NCI-H524 (cell line): ENCODE results near the gene CNTFR.

Source experiments
- DNase-seq, 2 experiments: peaks; one replicate each; lab custom pipeline; 2025; lab: John Stamatoyannopoulos, UW

CNTFR gene

DNA sequence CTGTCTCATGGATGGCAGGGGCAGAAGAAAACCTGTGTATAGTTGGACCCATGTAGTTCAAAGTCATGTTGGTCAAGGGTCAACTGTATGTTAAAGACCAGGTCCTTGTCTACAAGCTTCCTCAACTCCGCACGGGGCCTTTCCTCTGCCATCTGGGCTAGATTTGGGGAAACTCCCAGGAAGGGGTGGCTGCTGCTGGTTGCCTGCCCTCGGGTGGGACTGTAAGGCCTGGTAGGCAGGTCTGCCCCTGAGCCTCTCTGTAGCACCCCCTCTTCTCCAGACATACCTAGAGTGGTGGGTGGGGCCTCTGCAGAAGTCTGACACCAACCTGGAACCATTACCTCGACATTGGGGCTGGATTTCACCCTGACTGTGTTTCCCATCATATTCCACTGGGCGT, 82.0 kb downstream of the CNTFR start:
- DNase-seq, result no peak

DNA sequence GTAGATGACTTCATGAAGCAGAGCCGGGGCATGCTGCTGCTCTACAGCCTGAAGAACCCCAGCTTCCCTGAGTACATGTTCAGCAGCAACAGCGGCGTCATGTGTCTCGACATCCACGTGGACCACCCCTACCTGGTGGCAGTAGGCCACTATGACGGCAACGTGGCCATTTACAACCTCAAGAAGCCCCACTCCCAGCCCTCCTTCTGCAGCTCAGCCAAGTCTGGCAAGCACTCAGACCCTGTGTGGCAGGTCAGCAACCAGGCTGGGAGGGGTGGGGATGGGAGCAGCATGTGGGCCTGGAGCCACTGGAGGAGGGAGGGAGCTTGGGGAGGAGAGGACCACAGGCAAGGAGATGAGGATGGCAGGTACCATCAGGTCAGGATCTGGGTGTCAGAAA, 82.9 kb downstream of the CNTFR start:
- no peak for DNase-seq

DNA sequence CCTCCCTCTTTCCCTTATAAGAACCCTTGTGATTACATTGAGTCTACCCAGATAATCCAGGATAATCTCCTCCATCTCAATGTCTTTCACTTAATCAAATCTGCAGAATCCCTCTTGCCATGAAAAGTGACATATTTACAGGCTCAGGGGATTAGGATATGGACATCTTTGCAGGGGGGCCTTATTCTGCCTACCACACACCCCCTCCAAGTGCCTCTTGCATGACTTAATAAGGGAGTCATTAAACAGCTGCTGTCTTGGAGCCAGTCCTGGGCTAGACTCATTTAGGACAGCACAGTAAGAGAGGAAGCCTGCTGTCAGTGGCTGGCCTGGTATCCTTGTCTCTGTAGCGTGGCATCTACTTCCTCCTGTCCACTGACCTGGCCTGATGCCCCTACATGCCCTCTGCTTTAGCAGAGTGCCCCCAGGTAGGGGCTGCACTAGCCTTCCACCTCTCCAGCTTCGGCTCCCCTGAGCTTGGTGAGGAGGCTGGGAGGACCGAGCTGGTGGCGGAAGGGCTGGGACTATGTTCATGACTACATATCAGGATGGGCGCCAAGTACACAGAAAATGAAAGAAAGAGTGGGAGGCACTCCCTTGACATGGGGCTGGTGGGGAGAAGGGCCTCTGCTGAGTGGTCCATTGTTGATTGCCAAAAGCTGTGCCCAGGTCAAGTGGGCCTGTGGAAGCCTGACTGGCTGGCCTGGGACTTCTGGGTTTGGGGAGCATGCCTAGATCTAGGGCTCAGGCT, 84.0 kb downstream of the CNTFR start:
- DNase-seq, result peak; percentile 91 to 95

DNA sequence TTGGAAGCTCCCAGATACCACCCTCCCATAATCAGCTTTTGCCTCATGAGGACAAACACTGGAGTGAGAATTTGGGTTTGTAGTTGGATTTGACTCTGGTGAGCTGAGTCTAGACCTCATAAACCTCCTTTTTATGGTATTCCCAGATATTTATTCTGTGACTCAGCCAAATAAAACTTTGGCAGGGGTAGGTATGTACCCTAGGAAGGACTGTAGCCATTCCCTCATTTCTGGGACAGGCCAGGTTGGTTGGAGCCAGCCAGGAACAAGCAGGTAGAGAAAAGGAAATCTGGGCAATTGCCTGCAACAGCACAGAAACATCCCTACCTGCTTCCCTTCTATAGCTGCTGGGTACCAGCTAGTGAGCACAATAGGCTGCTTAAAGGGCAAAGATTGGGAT, 86.1 kb downstream of the CNTFR start:
- no peak for DNase-seq

DNA sequence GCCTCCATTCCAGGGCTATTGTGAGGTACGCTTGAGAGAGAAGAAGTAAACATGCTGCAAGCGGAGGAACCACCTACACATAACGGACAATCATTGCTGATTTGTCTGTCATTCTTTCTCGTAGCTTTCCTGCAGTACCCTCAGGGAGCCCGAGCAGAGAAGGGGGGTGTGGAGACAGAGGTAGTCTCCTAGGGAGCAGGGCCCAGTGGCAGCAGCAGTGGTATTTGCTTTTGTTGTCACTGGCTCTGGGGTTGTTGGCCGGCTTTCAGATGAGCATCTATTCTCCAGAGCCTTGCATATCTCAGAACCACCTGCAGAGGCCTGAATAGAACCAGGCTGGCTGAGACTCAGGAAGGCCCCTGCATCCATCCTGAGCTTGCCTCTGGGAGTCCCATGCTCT, 86.6 kb downstream of the CNTFR start:
- no peak for DNase-seq

DNA sequence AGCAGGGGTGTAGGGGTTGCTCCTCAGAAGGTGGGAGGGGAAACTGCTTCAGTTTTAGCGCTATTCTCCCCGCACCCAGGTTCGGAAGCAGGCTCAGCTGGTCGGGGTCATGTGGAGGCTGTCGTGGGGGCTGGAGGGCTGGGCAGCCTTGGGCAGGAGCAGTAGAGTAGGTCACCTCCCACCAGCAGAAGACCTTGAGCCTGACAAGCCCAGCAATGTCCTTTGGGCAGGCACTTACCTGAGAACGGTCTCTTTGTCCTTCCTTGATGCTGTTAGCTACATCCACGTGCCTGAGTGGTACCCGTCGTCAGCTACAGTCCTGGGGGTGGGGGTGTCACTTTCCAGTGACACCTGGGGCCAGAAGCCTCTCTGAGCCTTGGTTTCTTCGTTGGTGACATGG, 87.1 kb downstream of the CNTFR start:
- DNase-seq, result no peak

DNA sequence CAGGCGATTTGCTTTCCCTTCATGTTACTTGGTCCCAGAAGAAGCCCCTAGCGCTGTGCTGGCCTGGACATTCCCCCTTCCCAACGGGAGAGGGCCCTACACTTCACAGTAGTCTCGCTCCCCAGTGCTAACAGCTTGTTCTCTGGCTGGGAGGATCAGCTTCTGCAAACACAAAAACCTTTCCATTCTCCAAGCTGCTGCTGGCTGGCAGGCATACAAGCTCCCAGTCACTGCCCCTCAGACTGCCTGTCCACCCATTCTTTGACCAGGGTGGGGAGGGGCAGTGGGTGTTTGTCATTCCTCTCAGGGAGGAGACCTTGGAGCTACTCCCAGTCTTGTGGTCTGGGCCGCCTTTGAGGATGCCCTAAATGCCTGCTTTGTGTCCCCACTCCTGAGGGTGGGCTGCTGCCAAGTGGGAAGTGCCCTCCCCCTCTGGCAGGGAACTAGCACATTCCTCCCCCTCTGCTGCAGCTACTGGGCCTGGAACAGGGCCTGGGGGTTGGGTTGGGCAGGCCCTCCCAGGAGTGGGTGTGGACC, 87.6 kb downstream of the CNTFR start:
- DNase-seq, result peak in 1 of 2 experiments; percentile 57
